H1 (cell line): ENCODE measurements around the gene ADGRG1. TPM values are rescaled to one million over a fixed set of nuclear protein-coding genes. Genes with fewer than 3 reads are reported as not detected.

Experiments
- CTCF ChIA-PET: fragments of 300-600 bp; sonication (Branson Sonifier 250); formaldehyde crosslinking; loops from one replicate; lab custom pipeline; 2021; ENCODE audit not compliant: partially characterized antibody; lab: Charles Lee
- POLR2A ChIA-PET: fragments of 300-600 bp; sonication (Branson Sonifier 250); formaldehyde crosslinking; loops from one replicate; lab custom pipeline; 2021; ENCODE audit warnings: inconsistent platforms; ENCODE audit not compliant: partially characterized antibody; lab: Charles Lee
- DNase-seq, 2 experiments: peaks; one replicate each; pipeline versions ENCODE4 v3.0.0 to v3.0.0-alpha.2; 2010 to 2022; ENCODE audit warnings: low spot score in 2 of 2, low read depth in 1 of 2, mixed read lengths in 1 of 2
- FAIRE-seq: peaks from 2 replicates; lab custom pipeline; 2011; peaks lifted over from hg19 to GRCh38; lab: Jason Lieb, UNC
- H2AFZ ChIP-seq: 2 replicates; pipeline ENCODE4 v1.8.1; 2012; ENCODE audit warnings: low read length, inconsistent platforms
- H2AK5ac ChIP-seq: 2 replicates; pipeline ENCODE4 v1.6.1; 2013; ENCODE audit warnings: low read depth, low read length
- H2BK120ac ChIP-seq: replicated peaks from 2 replicates; pipeline ENCODE3; 2013; ENCODE audit warnings: low read depth, low read length, inconsistent platforms
- H2BK12ac ChIP-seq: 2 replicates; pipeline ENCODE4 v1.6.1; 2013; ENCODE audit warnings: low read depth, low read length
- H2BK15ac ChIP-seq: 2 replicates; pipeline ENCODE4 v1.6.1; 2013; ENCODE audit warnings: low read length
- H2BK20ac ChIP-seq: 2 replicates; pipeline ENCODE4 v1.6.1; 2013; ENCODE audit warnings: low read length
- H2BK5ac ChIP-seq: 2 replicates; pipeline ENCODE4 v1.6.1; 2013; ENCODE audit warnings: low read depth, low read length
- H3K14ac ChIP-seq: 2 replicates; pipeline ENCODE4 v1.6.1; 2013; ENCODE audit warnings: inconsistent platforms; ENCODE audit not compliant: insufficient read length
- H3K18ac ChIP-seq: 2 replicates; pipeline ENCODE4 v1.6.1; 2013; ENCODE audit warnings: low read length; ENCODE audit errors: extremely low read depth
- H3K23ac ChIP-seq: 2 replicates; pipeline ENCODE4 v1.6.1; 2013; ENCODE audit warnings: inconsistent platforms; ENCODE audit not compliant: insufficient read length
- H3K23me2 ChIP-seq: 2 replicates; pipeline ENCODE4 v1.6.1; 2013; ENCODE audit warnings: low read depth, low read length
- H3K27ac ChIP-seq: 2 replicates; pipeline ENCODE4 v1.6.1; 2011; ENCODE audit warnings: low read depth, low read length, inconsistent platforms
- H3K27me3 ChIP-seq, 4 experiments: replicated peaks in 1 of 4; 1 replicate in 1 of 4; 2 replicates in 3 of 4; pipeline versions ENCODE4 v1.6.1 to v1.8.1; 2011 to 2013; ENCODE audit warnings: low read length in 3 of 4, mild to moderate bottlenecking in 3 of 4, inconsistent platforms in 2 of 4, mixed read lengths in 2 of 4, moderate library complexity in 1 of 4; ENCODE audit not compliant: control insufficient read depth in 3 of 4, insufficient read depth in 3 of 4; ENCODE audit errors: extremely low read depth in 1 of 4
- H3K36me3 ChIP-seq, 4 experiments: 2 replicates each; pipeline versions ENCODE4 v1.6.1 to v1.8.1; 2011 to 2013; ENCODE audit warnings: mild to moderate bottlenecking in 4 of 4, low read length in 3 of 4, moderate library complexity in 2 of 4, control low read depth in 1 of 4, inconsistent platforms in 1 of 4; ENCODE audit not compliant: insufficient read depth in 4 of 4, control insufficient read depth in 2 of 4
- H3K4ac ChIP-seq: replicated peaks from 2 replicates; pipeline ENCODE3; 2013; ENCODE audit warnings: low read length, low read depth, mixed read lengths, inconsistent platforms; ENCODE audit not compliant: insufficient read length
- H3K4me1 ChIP-seq, 4 experiments: replicated peaks in 1 of 4; 1 replicate in 1 of 4; 2 replicates in 3 of 4; pipeline versions ENCODE4 v1.6.1 to v1.8.1; 2011 to 2013; ENCODE audit warnings: low read length in 3 of 4, inconsistent platforms in 2 of 4, mixed read lengths in 1 of 4; ENCODE audit not compliant: insufficient read depth in 4 of 4, control insufficient read depth in 3 of 4
- H3K4me2 ChIP-seq, 2 experiments: 2 replicates each; pipeline versions ENCODE4 v1.6.1 to v1.8.1; 2011 to 2013; ENCODE audit warnings: low read depth in 2 of 2, low read length in 2 of 2, control low read depth in 1 of 2, inconsistent platforms in 1 of 2, mild to moderate bottlenecking in 1 of 2; ENCODE audit not compliant: insufficient read depth in 1 of 2
- H3K4me3 ChIP-seq, 4 experiments: fragments of 200-600, 300-600 bp in 1 of 4; sonication (generic), shearing (Covaris generic), sonication (Bioruptor Twin) in 1 of 4; 2 replicates each; pipeline versions ENCODE4 v1.5.1 to v1.8.1; 2011 to 2016; ENCODE audit warnings: low read length in 4 of 4, low read depth in 3 of 4, control low read depth in 2 of 4, inconsistent platforms in 2 of 4, mild to moderate bottlenecking in 2 of 4, mixed read lengths in 1 of 4, moderate library complexity in 1 of 4; ENCODE audit not compliant: insufficient read depth in 2 of 4; ENCODE audit errors: extremely low read depth in 1 of 4
- H3K56ac ChIP-seq: replicated peaks from 2 replicates; pipeline ENCODE3; 2013; ENCODE audit warnings: low read depth, mild to moderate bottlenecking, mixed read lengths, low read length, inconsistent platforms; ENCODE audit not compliant: insufficient read length
- H3K79me1 ChIP-seq: 2 replicates; pipeline ENCODE4 v1.6.1; 2013; ENCODE audit warnings: low read depth, low read length, control low read depth
- H3K79me2 ChIP-seq, 2 experiments: 2 replicates each; pipeline versions ENCODE4 v1.6.1 to v1.8.1; 2012 to 2013; ENCODE audit warnings: low read length in 2 of 2, mild to moderate bottlenecking in 2 of 2, inconsistent platforms in 1 of 2; ENCODE audit not compliant: insufficient read depth in 2 of 2, control insufficient read depth in 1 of 2
- H3K9ac ChIP-seq, 4 experiments: replicated peaks in 1 of 4; 1 replicate in 1 of 4; 2 replicates in 3 of 4; pipeline versions ENCODE4 v1.6.1 to v1.8.1; 2011 to 2013; ENCODE audit warnings: low read depth in 3 of 4, low read length in 3 of 4, control low read depth in 2 of 4, mild to moderate bottlenecking in 2 of 4, moderate library complexity in 2 of 4, inconsistent platforms in 1 of 4; ENCODE audit errors: extremely low read depth in 1 of 4
- H3K9me3 ChIP-seq, 2 experiments: 2 replicates each; pipeline versions ENCODE4 v1.6.1 to v1.8.1; 2012 to 2013; ENCODE audit warnings: mild to moderate bottlenecking in 2 of 2, moderate library complexity in 2 of 2, control low read depth in 1 of 2, inconsistent platforms in 1 of 2, low read depth in 1 of 2, low read length in 1 of 2, mixed read lengths in 1 of 2; ENCODE audit not compliant: insufficient read depth in 2 of 2
- H4K20me1 ChIP-seq, 2 experiments: replicated peaks in 1 of 2; 2 replicates each; pipeline versions ENCODE3 to v1.8.1; 2011 to 2013; ENCODE audit warnings: inconsistent platforms in 2 of 2, low read length in 2 of 2, mild to moderate bottlenecking in 1 of 2; ENCODE audit not compliant: insufficient read depth in 2 of 2, control insufficient read depth in 1 of 2
- H4K5ac ChIP-seq: 2 replicates; pipeline ENCODE4 v1.6.1; 2013; ENCODE audit warnings: low read length, low read depth, mixed read lengths, inconsistent platforms; ENCODE audit not compliant: insufficient read length
- H4K8ac ChIP-seq: 2 replicates; pipeline ENCODE4 v1.8.0; 2013; ENCODE audit warnings: mild to moderate bottlenecking, moderate library complexity, low read length, inconsistent platforms; ENCODE audit not compliant: insufficient read depth; ENCODE audit errors: extremely low read depth
- H4K91ac ChIP-seq: replicated peaks from 2 replicates; pipeline ENCODE3; 2013; ENCODE audit warnings: low read length, mixed read lengths, inconsistent platforms; ENCODE audit not compliant: insufficient read length
- JUN ChIP-seq: IDR thresholded peaks from 2 replicates; pipeline ENCODE4 v1.6.1; 2011; ENCODE audit warnings: low read depth, mild to moderate bottlenecking, improper control_type of control experiment, low read length
- RBBP5 ChIP-seq: IDR thresholded peaks from 2 replicates; pipeline ENCODE4 v1.7.1; 2012; ENCODE audit warnings: low read depth, mild to moderate bottlenecking, inconsistent platforms, low read length, moderate library complexity, borderline replicate concordance
- RFX5 ChIP-seq: IDR thresholded peaks from 2 replicates; pipeline ENCODE4 v1.6.1; 2011; ENCODE audit warnings: low read depth, low read length, improper control_type of control experiment, borderline replicate concordance
- SAP30 ChIP-seq: fragments of 300-600 bp; sonication (generic); IDR thresholded peaks from 2 replicates; pipeline ENCODE4 v1.7.1; 2012; ENCODE audit warnings: low read length, moderate library complexity, mild to moderate bottlenecking, inconsistent platforms; ENCODE audit not compliant: insufficient read depth, insufficient replicate concordance
- SIX5 ChIP-seq: IDR thresholded peaks from 2 replicates; pipeline ENCODE4 v1.6.1; 2011; ENCODE audit warnings: mild to moderate bottlenecking, low read depth, low read length
- SP4 ChIP-seq: IDR thresholded peaks from 2 replicates; pipeline ENCODE4 v1.6.1; 2012; ENCODE audit warnings: low read length, inconsistent platforms
- SRF ChIP-seq: IDR thresholded peaks from 2 replicates; pipeline ENCODE4 v1.6.1; 2011; ENCODE audit warnings: mild to moderate bottlenecking, low read depth, low read length, moderate library complexity
- TEAD4 ChIP-seq: IDR thresholded peaks from 2 replicates; pipeline ENCODE4 v1.6.1; 2012; ENCODE audit warnings: low read depth, low read length, inconsistent platforms, mixed read lengths
- WGBS, 2 experiments: shearing (Covaris generic) in 1 of 2; methylation state at CpG; one replicate each; pipeline versions ENCODE4 v1.1.6 to v1.1.7; 2013 to 2015; ENCODE audit warnings: low lambda C conversion rate in 2 of 2, mixed read lengths in 2 of 2, inconsistent platforms in 1 of 2, low coverage in 1 of 2, missing lambda C conversion rate in 1 of 2; ENCODE audit not compliant: insufficient replicate concordance in 2 of 2, insufficient coverage in 1 of 2, insufficient read length in 1 of 2; ENCODE audit errors: extremely low coverage in 1 of 2, missing lambda C conversion rate in 1 of 2; 5-methylcytosine and 5-hydroxymethylcytosine counted together
- polyA plus RNA-seq, 7 experiments: library from polyadenylated mRNA; depleted of rRNA in 3 of 7; stranded (reverse) in 5 of 7; unstranded in 2 of 7; fragments of >200 nt in 5 of 7; fragments of 200-250 nt in 2 of 7; gene quantifications; 1 replicate in 5 of 7; 2 replicates in 1 of 7; 4 replicates in 1 of 7; pipeline versions ENCODE4 v1.2.1 to v1.2.3, GENCODE V29; 2011 to 2013; ENCODE audit warnings: missing spikeins in 2 of 7, mixed read lengths in 2 of 7
- total RNA-seq: library from RNA; stranded (reverse); fragmentation: NEBNext Ultra II Directional; extraction: Animal tissue kit (Norgen Biotek cat#: 25700); gene quantifications from 2 replicates; pipeline ENCODE4 v1.2.1, GENCODE V29; 2021
- TF ChIP-seq, protein P1 (sequence below), 3 experiments: IDR thresholded peaks; 1 replicate in 2 of 3; 2 replicates in 1 of 3; pipeline versions ENCODE4 v1.5.1 to v1.6.1; 2011; ENCODE audit warnings: low read length in 3 of 3, mild to moderate bottlenecking in 3 of 3, inconsistent platforms in 2 of 3, low read depth in 1 of 3, moderate library complexity in 1 of 3; ENCODE audit not compliant: insufficient read depth in 1 of 3; ENCODE audit errors: control extremely low read depth in 1 of 3

Gene ADGRG1
- total and polyA plus RNA-seq, 2 of the 8 experiments (the other 6 are each of a cell fraction or from before 2014, with no cell fraction given): 1.3 to 2.6 TPM

- Histone ChIP-seq H2AFZ (no peak overlapping the region), H2BK20ac (no peak overlapping the region), H3K4ac (no peak overlapping the region), H3K36me3 (no peaks in the 10 kb centered on the region), H3K4me1 (peaks cover 0 to 3% (median 0%) of the 10 kb centered on the region in 4 experiments; a peak in 3 of 7 replicates), H4K91ac (no peak overlapping the region), H3K23me2 (no peaks in the 10 kb centered on the region), H2BK120ac (no peak overlapping the region), H2BK15ac (no peak overlapping the region; the same call in 1 of the 2 replicates), H4K20me1 (no peaks in the 10 kb centered on the region), H3K9ac (no peak overlapping the region), H3K9me3 (no peaks in the 10 kb centered on the region), H2AK5ac (no peak overlapping the region), H3K56ac (no peak overlapping the region), H3K23ac (no peak overlapping the region), H3K79me2 (no peaks in the 10 kb centered on the region), H4K5ac (no peak overlapping the region), H3K18ac (no peak overlapping the region), H3K27me3 (no peaks in the 10 kb centered on the region), H3K4me3 (no peak overlapping the region), H3K4me2 (no peak overlapping the region), H3K79me1 (no peaks in the 10 kb centered on the region), H2BK12ac (no peak overlapping the region), H2BK5ac (no peak overlapping the region), H3K27ac (no peak overlapping the region), H4K8ac (no peak overlapping the region), H3K14ac (no peak overlapping the region)
- ChIA-PET POLR2A (interaction anchor here (1.2 kb wide), 1 partner anchor 20 kb away, joined by 3 read pairs; no protein-coding TSS in a partner anchor), CTCF (interaction anchor here (0.8 to 1.5 kb wide), 4 partner anchors 8 to 66 kb away, joined by 3 to 4 read pairs (median 4); no protein-coding TSS in a partner anchor)
- FAIRE-seq (no peak), DNase-seq (no peak)
- TF ChIP-seq RBBP5 (no peak), SP4 (no peak), SRF (no peak), SAP30 (no peak), JUN (no peak), SIX5 (no peak), TEAD4 (no peak), RFX5 (no peak)
- TF ChIP-seq, protein P1, sequence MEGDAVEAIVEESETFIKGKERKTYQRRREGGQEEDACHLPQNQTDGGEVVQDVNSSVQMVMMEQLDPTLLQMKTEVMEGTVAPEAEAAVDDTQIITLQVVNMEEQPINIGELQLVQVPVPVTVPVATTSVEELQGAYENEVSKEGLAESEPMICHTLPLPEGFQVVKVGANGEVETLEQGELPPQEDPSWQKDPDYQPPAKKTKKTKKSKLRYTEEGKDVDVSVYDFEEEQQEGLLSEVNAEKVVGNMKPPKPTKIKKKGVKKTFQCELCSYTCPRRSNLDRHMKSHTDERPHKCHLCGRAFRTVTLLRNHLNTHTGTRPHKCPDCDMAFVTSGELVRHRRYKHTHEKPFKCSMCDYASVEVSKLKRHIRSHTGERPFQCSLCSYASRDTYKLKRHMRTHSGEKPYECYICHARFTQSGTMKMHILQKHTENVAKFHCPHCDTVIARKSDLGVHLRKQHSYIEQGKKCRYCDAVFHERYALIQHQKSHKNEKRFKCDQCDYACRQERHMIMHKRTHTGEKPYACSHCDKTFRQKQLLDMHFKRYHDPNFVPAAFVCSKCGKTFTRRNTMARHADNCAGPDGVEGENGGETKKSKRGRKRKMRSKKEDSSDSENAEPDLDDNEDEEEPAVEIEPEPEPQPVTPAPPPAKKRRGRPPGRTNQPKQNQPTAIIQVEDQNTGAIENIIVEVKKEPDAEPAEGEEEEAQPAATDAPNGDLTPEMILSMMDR (IDR thresholded peaks at IDR 0.05; ENCODE audit: control extremely low read depth in 1 of 3, insufficient read depth in 1 of 3, low read depth in 1 of 3, low read length in 3 of 3): no peak
- WGBS, 2 experiments: 85% methylated on average over 12 of the region's 13 CpGs; no CpG with 5 or more reads in 1 of the 2 experiments
Measured at GRCh38 chr16:57657228-57657627, 28.8 kb downstream of the ADGRG1 start.
